RWPE1 (cell line): ENCODE results near the gene GRID1.

Experiments used
- CTCF ChIA-PET: fragments of 350-600 bp; sonication (Branson Sonifier 250); formaldehyde crosslinking; extraction: SDS; loops from one replicate; lab custom pipeline; 2021; lab: Yijun Ruan, JAX
- POLR2A ChIA-PET: fragments of 400-600 bp; formaldehyde crosslinking; extraction: SDS; loops from one replicate; lab custom pipeline; 2020; ENCODE audit warnings: antibody characterized with exemption; ENCODE audit not compliant: low non-redundant PET; lab: Yijun Ruan, JAX
- DNase-seq: peaks from one replicate; pipeline ENCODE4 v3.0.0; 2012; ENCODE audit warnings: low spot score
- H3K27ac ChIP-seq: fragments of 450-650 bp; 2 replicates; pipeline ENCODE4 v1.5.1; 2017
- TF ChIP-seq, protein P1 (sequence below): fragments of 450-650 bp; conservative IDR thresholded peaks from 2 replicates; pipeline ENCODE4 v1.5.1; 2017; ENCODE audit warnings: low read depth, mild to moderate bottlenecking

Gene GRID1

DNA sequence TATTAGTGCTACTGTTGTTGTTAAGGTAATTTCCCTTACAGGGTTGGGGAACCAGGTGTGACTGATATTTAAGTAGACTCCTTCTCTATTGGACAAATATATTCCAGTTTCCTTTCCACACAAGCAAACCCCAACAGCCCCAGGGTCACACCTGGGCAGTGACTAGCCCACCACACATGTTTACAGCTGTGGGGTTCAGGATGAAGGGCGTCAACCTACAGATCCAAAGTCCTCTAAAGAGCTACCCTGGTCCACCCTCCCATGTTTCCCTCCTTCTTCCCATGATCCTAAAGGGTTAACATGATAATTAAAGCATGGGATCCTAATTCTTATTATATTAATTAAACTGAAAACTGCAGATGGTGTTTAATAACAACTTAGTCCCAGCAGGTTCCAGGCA is 701.5 kb downstream of the GRID1 start:
- CTCF ChIA-PET = no interaction called here
- POLR2A ChIA-PET = no interaction called here
- TF ChIP-seq, protein P1, sequence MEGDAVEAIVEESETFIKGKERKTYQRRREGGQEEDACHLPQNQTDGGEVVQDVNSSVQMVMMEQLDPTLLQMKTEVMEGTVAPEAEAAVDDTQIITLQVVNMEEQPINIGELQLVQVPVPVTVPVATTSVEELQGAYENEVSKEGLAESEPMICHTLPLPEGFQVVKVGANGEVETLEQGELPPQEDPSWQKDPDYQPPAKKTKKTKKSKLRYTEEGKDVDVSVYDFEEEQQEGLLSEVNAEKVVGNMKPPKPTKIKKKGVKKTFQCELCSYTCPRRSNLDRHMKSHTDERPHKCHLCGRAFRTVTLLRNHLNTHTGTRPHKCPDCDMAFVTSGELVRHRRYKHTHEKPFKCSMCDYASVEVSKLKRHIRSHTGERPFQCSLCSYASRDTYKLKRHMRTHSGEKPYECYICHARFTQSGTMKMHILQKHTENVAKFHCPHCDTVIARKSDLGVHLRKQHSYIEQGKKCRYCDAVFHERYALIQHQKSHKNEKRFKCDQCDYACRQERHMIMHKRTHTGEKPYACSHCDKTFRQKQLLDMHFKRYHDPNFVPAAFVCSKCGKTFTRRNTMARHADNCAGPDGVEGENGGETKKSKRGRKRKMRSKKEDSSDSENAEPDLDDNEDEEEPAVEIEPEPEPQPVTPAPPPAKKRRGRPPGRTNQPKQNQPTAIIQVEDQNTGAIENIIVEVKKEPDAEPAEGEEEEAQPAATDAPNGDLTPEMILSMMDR = no peak
- no peak for DNase-seq
- no peak overlapping the region for H3K27ac ChIP-seq

DNA sequence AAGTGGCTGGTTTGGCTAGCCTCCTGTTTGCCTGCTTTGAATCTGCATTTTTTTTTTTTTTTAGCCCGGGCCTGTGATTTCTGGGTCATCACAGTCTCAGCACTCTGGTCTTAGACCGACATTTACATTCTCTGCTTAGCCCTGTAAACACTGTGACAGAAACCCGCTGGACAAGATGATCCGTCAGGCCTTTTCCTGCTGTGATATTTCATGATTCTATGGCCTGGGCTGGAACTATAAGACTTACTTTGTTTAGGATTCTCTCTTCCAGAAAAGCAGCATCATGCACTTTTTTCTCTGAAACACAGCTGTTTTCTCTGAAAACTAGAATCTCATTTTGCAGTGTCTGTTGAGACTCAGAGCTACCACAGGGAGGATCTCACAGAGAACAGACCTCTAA is 705.5 kb downstream of the GRID1 start:
- DNase-seq = no peak
- TF ChIP-seq, protein P1 = no peak
- CTCF ChIA-PET = no interaction called here
- POLR2A ChIA-PET = no interaction called here
- H3K27ac ChIP-seq = no peak overlapping the region

DNA sequence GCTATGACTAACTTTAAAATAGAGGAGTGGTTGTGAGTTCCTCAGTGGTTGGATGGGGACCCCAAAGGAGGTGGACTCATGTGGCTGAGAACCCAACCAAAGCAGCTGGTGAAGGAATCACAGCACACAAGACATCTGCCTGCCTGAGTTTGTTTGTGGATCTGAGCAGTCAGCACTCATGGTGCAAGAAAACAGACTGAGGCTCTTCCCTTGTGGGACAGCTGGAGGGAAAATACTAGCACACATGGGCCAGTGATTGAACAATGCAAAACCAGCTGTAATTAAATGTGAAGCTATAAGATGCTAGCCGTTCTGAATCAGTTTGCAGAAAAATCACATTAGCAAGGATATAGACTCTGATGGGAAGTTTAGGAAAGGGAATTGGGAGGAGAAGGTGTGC is 707.3 kb downstream of the GRID1 start:
- TF ChIP-seq, protein P1 = no peak
- ChIA-PET POLR2A (no interaction called here), CTCF (interaction anchor here (0.6 kb wide), 2 partner anchors 39 to 100 kb away, joined by 3 read pairs; no protein-coding TSS in a partner anchor)
- no peak overlapping the region for H3K27ac ChIP-seq
- no peak for DNase-seq

DNA sequence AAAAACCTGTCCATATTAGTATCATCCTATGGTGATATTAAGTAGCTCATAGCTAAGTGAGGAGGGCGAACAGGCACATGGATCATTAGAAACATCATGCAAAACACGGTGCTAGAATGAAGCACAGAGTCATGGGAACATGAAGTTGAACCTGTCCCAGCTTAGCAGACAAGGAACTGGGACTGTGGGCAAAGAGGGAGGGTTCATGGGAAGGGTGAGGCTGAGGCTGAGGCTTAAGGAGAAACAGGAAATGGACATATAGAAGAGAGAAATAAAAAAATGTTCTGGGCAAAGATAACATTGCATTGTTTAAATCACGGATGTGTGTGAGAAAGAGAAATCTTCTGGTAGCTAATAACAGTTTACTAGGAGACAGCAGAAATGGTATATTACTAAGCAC is 708.1 kb downstream of the GRID1 start:
- CTCF ChIA-PET = no interaction called here
- DNase-seq = no peak
- POLR2A ChIA-PET = no interaction called here

DNA sequence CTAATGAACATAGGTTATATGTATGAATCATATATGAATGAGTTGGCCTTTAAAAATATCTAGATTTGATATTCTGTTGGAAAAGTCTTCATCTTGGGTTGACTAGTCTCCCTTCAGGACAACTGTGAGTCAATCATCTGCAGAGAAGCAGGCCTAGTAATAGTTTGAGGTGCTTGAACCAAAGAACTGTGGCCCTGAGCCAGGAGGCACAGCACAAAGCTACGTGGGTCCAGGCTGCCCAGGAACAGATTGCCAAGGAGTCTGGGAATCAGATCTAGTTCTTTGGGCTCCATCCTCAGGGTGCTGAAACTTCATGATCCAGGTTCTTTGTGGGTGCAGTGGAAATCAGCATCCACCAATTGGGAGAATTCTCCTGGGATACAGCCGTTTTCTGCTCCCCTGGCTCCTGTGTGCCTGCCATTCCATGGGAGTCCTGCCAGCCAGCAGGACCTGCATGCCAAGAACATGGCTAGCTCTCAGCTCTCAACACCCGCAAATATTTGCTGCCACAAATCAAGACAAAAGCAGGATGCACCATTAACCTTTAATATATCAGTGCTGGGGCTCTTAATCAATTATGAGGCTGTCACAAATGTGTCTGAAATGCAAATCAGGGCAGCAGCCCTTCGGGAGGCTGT is 709.0 kb downstream of the GRID1 start:
- ChIA-PET CTCF (interaction anchor here (0.5 kb wide), 1 partner anchor 124 kb away, joined by 8 read pairs; no protein-coding TSS in a partner anchor), POLR2A (no interaction called here)
- DNase-seq = no peak
- H3K27ac ChIP-seq = no peak overlapping the region
- TF ChIP-seq, protein P1 = no peak

More for the DNA sequence above, 708.1 kb downstream of the GRID1 start:
- TF ChIP-seq, protein P1 = no peak
- no peak overlapping the region for H3K27ac ChIP-seq

DNA sequence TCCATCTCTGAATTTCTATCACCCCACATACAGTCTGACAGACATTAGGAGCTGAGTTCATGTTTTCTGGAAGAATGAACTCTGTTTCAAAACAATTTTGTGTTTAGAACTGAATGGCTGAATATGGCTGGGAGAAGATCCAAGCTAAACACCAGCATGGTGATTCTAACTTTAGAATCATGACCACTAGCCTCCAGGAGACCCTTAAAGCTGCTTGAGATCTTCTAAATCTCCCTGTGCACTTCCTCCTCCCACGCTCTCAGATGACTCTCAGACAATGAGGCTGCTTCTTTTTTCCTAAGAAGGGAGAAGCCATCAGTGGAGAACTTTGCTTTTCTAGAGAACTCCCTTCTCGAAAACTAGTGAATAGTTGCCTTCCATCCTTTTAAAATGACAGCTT is 711.2 kb downstream of the GRID1 start:
- no peak overlapping the region for H3K27ac ChIP-seq
- ChIA-PET POLR2A (no interaction called here), CTCF (interaction anchor here (0.6 kb wide), 1 partner anchor 16 kb away, joined by 3 read pairs; no protein-coding TSS in a partner anchor)
- TF ChIP-seq, protein P1 = no peak
- no peak for DNase-seq
